Lower leg skin (tissue), 3 donors: Measurements from ENCODE around the gene CTBP2.

Experiments
- POLR2A ChIP-seq, 2 donors: fragments of 450-650 bp; IDR thresholded peaks; one replicate each; pipeline ENCODE4 v1.6.1; 2016 to 2017; ENCODE audit warnings: antibody characterized with exemption in 2 of 2, mild to moderate bottlenecking in 1 of 2, moderate library complexity in 1 of 2
- TF ChIP-seq, protein P1 (sequence below), 3 donors: fragments of 450-650 bp; IDR thresholded peaks; one replicate each; pipeline ENCODE4 v1.5.1; 2016; ENCODE audit warnings: antibody characterized with exemption in 3 of 3, mild to moderate bottlenecking in 3 of 3, moderate library complexity in 2 of 3

DNA sequence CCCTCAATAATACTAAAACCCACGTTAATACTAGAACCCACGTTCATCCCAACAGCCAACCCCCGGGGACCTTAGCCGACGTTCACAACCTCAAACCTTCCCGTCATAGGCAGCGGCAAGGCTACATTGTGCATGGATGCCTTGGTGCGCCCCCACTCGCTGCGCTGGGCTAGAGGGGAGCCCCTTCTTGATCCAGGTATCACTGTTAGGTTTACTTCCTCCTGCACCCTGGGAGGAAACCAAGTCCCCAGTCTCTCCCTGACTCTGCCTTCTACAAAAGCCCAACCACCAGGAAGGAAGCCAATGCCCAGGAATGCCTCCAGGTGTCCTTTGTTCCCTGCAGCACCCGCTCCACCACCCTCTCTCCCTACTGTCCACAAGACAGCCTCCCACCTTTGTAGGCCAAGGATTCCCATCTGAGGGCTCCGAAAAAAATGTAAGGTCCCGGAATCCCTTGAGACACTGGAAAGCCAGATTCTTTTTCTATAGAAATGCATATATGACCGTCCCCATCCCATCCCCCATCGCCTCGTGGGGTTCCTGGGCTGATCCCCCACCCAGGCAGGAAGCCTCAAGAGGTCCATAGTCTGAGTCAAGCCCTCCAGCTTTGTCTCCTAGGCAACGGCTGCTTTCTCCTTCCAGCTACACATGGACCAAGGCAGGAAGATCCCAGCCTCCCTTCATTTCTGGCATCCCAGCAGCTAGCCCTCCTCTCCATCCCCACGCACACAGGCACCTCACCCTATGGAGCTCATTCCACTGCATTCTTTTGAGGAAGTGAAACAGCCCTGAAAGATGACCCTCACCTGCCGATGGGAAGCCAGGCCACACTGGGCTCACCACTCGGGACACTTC lies 25.2 kb downstream of the CTBP2 start:
- TF ChIP-seq, protein P1, sequence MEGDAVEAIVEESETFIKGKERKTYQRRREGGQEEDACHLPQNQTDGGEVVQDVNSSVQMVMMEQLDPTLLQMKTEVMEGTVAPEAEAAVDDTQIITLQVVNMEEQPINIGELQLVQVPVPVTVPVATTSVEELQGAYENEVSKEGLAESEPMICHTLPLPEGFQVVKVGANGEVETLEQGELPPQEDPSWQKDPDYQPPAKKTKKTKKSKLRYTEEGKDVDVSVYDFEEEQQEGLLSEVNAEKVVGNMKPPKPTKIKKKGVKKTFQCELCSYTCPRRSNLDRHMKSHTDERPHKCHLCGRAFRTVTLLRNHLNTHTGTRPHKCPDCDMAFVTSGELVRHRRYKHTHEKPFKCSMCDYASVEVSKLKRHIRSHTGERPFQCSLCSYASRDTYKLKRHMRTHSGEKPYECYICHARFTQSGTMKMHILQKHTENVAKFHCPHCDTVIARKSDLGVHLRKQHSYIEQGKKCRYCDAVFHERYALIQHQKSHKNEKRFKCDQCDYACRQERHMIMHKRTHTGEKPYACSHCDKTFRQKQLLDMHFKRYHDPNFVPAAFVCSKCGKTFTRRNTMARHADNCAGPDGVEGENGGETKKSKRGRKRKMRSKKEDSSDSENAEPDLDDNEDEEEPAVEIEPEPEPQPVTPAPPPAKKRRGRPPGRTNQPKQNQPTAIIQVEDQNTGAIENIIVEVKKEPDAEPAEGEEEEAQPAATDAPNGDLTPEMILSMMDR (IDR thresholded peaks at IDR 0.05), result no peak
- TF ChIP-seq POLR2A (IDR thresholded peaks at IDR 0.05), result no peak
